Testis (tissue), 3 donors: ENCODE measurements around the gene SLC38A10. TPM values are rescaled to one million over a fixed set of nuclear protein-coding genes. Genes with fewer than 3 reads are reported as not detected.

Experiments
- DNase-seq: peaks from one replicate; pipeline ENCODE4 v3.0.0-alpha.2; 2019
- H3K27ac ChIP-seq, 2 donors: fragments of 200-600 bp; sonication (generic); one replicate each; pipeline ENCODE4 v1.5.1; 2019
- H3K27me3 ChIP-seq: fragments of 200-600 bp; sonication (generic); one replicate; pipeline ENCODE4 v1.5.1; 2019
- H3K36me3 ChIP-seq: fragments of 200-600 bp; sonication (generic); one replicate; pipeline ENCODE4 v1.5.1; 2017; ENCODE audit warnings: low read depth; ENCODE audit errors: missing control alignments
- H3K4me1 ChIP-seq: fragments of 200-600 bp; sonication (generic); one replicate; pipeline ENCODE4 v1.5.1; 2019
- H3K4me3 ChIP-seq, 2 donors: fragments of 200-600 bp; sonication (generic); one replicate each; pipeline ENCODE4 v1.5.1; 2017 to 2019
- H3K9me3 ChIP-seq: fragments of 200-600 bp; sonication (generic); one replicate; pipeline ENCODE4 v1.5.1; 2017
- POLR2A ChIP-seq: fragments of 450-650 bp; IDR thresholded peaks from one replicate; pipeline ENCODE4 v1.6.1; 2017; ENCODE audit warnings: antibody characterized with exemption, mild to moderate bottlenecking, moderate library complexity
- WGBS, 2 donors: methylation state at CpG; one replicate each; pipeline ENCODE4 v1.1.5; 2018; 5-methylcytosine and 5-hydroxymethylcytosine counted together
- intact Hi-C: fragments of 100-400 bp; cut with DNase I; formaldehyde crosslinking; loops from one replicate; pipeline ENCODE4 v1.15.1; 2023; ENCODE audit warnings: low total_unique reads
- polyA plus RNA-seq: library from polyadenylated mRNA; stranded (reverse); fragments of 350-450 nt; fragmentation: Illumina TruSeq; extraction: RNeasy Lipid Tissue Mini Kit (QIAGEN cat#74804); gene quantifications from one replicate; pipeline ENCODE4 v1.2.3, GENCODE V29; 2014; ENCODE audit warnings: low read depth, low replicate concordance; ENCODE audit not compliant: insufficient read depth
- total RNA-seq, 2 donors: library from RNA; depleted of rRNA; stranded (reverse); fragments of >200 nt; gene quantifications; one replicate each; pipeline ENCODE4 v1.2.3, GENCODE V29; 2016
- TF ChIP-seq, protein P1 (sequence below), 3 experiments: fragments of 450-650 bp in 2 of 3; fragments of 200-600 bp in 1 of 3; sonication (generic) in 1 of 3; IDR thresholded peaks; one replicate each; pipeline ENCODE4 v1.5.1; 2016 to 2019; ENCODE audit warnings: antibody characterized with exemption in 3 of 3, mild to moderate bottlenecking in 2 of 3, moderate library complexity in 1 of 3

SLC38A10 gene
- total and polyA plus RNA-seq, 3 donors from 2014 or later: 77.1 to 150 (median 131) TPM

DNA sequence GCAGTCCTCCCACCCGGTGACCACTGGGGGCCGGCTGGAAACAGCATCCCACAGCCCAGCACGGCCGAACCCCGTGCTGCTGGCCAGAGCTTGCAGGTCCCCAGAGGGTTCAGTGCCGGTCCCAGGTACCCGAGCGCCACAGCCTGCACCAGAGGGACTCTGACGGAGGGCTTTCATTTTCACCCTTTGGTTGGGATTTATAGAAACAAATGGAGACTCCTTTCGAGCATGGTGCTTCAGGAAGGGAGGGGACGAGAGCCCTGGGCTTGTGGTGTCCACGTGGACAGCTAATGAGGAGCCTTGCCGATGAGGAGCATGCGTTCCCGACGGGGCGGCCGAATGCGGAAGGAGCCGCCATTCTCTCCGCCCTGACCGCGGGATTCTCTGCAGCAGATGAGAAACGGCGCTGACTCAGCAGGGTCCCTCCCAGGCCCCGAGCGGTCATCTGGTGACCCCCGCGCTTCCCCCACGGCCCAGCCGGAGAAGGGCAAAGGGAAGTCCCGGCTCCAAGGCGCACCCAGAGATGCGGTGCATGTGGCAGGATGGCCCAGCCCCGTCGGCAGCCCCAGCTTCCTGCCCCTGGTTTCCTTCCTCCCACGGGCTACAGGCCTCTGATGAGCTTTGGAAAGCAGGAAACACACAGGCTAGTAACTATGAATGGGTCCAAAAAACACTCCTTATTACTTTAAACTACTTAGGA is 9.8 kb downstream of the SLC38A10 start:
- intact Hi-C loops: no loop called here
- Histone ChIP-seq H3K9me3 (no peaks in the 10 kb centered on the region), H3K4me3 (no peak overlapping the region), H3K27me3 (no peaks in the 10 kb centered on the region), H3K4me1 (peaks cover 12% of the 10 kb centered on the region), H3K36me3 (no peaks in the 10 kb centered on the region), H3K27ac (peak overlapping the region; percentile 24 to 73)
- no peak for TF ChIP-seq POLR2A
- TF ChIP-seq, protein P1, sequence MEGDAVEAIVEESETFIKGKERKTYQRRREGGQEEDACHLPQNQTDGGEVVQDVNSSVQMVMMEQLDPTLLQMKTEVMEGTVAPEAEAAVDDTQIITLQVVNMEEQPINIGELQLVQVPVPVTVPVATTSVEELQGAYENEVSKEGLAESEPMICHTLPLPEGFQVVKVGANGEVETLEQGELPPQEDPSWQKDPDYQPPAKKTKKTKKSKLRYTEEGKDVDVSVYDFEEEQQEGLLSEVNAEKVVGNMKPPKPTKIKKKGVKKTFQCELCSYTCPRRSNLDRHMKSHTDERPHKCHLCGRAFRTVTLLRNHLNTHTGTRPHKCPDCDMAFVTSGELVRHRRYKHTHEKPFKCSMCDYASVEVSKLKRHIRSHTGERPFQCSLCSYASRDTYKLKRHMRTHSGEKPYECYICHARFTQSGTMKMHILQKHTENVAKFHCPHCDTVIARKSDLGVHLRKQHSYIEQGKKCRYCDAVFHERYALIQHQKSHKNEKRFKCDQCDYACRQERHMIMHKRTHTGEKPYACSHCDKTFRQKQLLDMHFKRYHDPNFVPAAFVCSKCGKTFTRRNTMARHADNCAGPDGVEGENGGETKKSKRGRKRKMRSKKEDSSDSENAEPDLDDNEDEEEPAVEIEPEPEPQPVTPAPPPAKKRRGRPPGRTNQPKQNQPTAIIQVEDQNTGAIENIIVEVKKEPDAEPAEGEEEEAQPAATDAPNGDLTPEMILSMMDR (IDR thresholded peaks at IDR 0.05): no peak
- DNase-seq: peak; percentile 49
- WGBS, 2 donors: 42 to 64% methylated on average over 9 to 37 of the region's 37 CpGs

DNA sequence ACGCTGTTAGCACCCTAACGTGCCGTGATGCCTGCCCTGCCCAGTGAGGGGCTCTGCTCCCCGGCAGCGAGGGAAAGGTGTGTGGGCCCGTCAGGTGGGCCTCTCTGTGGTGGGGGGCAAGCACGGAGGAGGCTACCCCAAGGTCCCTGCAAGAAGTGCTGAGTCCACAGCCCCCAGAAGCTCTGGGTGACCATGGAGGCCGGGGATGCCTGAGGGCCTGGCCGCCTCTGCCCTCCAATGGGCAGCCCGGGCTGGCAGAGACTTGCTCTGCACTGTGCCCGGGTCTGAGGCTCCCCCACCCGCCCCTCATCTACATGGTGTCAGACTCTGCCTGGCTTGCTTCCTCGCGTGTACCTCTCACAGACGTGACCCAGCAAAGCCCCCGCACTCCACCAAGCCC is 12.2 kb downstream of the SLC38A10 start:
- no peak for DNase-seq
- H3K4me1 ChIP-seq: peaks cover 16% of the 10 kb centered on the region
- no peaks in the 10 kb centered on the region for H3K9me3 ChIP-seq
- intact Hi-C loops: no loop called here
- H3K27me3 ChIP-seq: no peaks in the 10 kb centered on the region
- 94 to 95% methylated on average over 8 to 16 of the region's 16 CpGs for WGBS, 2 donors
- no peak overlapping the region for H3K4me3 ChIP-seq
- H3K27ac ChIP-seq: no peak overlapping the region
- TF ChIP-seq, protein P1 (IDR thresholded peaks at IDR 0.05): no peak
- no peaks in the 10 kb centered on the region for H3K36me3 ChIP-seq

GRCh38 chr17:81282141-81282540 is 13.0 kb downstream of the SLC38A10 start:
- Histone ChIP-seq H3K4me1 (peaks cover 16% of the 10 kb centered on the region), H3K36me3 (no peaks in the 10 kb centered on the region), H3K27me3 (no peaks in the 10 kb centered on the region), H3K4me3 (no peak overlapping the region), H3K27ac (no peak overlapping the region), H3K9me3 (no peaks in the 10 kb centered on the region)
- intact Hi-C loops: no loop called here
- DNase-seq: no peak
- no peak for TF ChIP-seq POLR2A
- TF ChIP-seq, protein P1 (IDR thresholded peaks at IDR 0.05): no peak
- WGBS, 2 donors: 93 to 96% methylated on average over 26 to 33 of the region's 33 CpGs

DNA sequence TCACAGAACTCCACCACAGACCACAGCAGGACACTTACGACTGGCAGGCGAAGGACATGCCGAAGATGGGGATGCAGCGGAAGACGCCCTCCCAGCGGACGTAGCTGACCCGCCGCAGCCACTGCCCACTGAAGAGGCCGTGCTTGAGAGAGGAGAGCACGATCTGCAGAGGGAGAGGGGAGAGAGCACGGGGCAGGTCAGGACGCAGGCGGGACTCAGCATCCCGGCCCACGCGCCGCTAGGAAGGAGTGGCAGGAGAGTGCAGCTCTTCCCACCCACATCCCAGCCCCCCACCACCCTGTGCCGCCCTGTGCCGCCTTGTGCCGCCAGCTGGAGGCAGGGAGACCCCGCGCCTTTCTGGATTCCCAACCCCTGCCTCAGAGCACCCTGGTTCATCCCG is 14.5 kb downstream of the SLC38A10 start:
- H3K27ac ChIP-seq: no peak overlapping the region
- no peaks in the 10 kb centered on the region for H3K36me3 ChIP-seq
- H3K4me1 ChIP-seq: peaks cover 6% of the 10 kb centered on the region
- DNase-seq: no peak
- intact Hi-C loops: no loop called here
- TF ChIP-seq, protein P1 (IDR thresholded peaks at IDR 0.05): no peak
- TF ChIP-seq POLR2A: no peak
- WGBS, 2 donors: 92 to 96% methylated on average over 19 to 24 of the region's 24 CpGs
- H3K9me3 ChIP-seq: no peaks in the 10 kb centered on the region
- H3K27me3 ChIP-seq: no peaks in the 10 kb centered on the region
- H3K4me3 ChIP-seq: no peak overlapping the region
